NCI-H1694 treated with DMSO at 0.1 percent for 48 hours (cell line): ENCODE data around the gene CTDSPL.
"Not testable (repeated sequence)": the region's sequence is repeated elsewhere in the genome, so short reads cannot be mapped to it uniquely, and the experiment has no call there.

Experiments
- DNase-seq: peaks from one replicate; lab custom pipeline; 2025; lab: John Stamatoyannopoulos, UW

CTDSPL gene

GRCh38 chr3:38019658-38020341 lies 158.1 kb downstream of the CTDSPL start:
- no peak for DNase-seq

- DNase-seq, result no peak
Observed at GRCh38 chr3:38020342-38020726, 158.7 kb downstream of the CTDSPL start.

- no peak for DNase-seq
Observed at GRCh38 chr3:38021196-38021595, 159.5 kb downstream of the CTDSPL start.

- no peak for DNase-seq
Observed at GRCh38 chr3:38022301-38022700, 160.6 kb downstream of the CTDSPL start.

GRCh38 chr3:38022896-38023709 lies 161.4 kb downstream of the CTDSPL start:
- DNase-seq, result no peak

GRCh38 chr3:38026856-38027255 lies 165.2 kb downstream of the CTDSPL start:
- DNase-seq, result no peak

GRCh38 chr3:38027466-38028465 lies 166.1 kb downstream of the CTDSPL start:
- no peak for DNase-seq

GRCh38 chr3:38028621-38029361 lies 167.1 kb downstream of the CTDSPL start:
- no peak for DNase-seq

- no peak for DNase-seq
Observed at GRCh38 chr3:38029400-38030125, 167.9 kb downstream of the CTDSPL start, which contains the start of gene PLCD1. TSS of gene PLCD1 (minus strand) at chr3:38029642. CDS start at chr3:38029539, 103 bp downstream.

- DNase-seq, result no peak
Observed at GRCh38 chr3:38030126-38031021, 168.7 kb downstream of the CTDSPL start.

- no peak for DNase-seq
Observed at GRCh38 chr3:38031022-38031994, 169.6 kb downstream of the CTDSPL start.

GRCh38 chr3:38032328-38032865 lies 170.7 kb downstream of the CTDSPL start:
- no peak for DNase-seq

GRCh38 chr3:38033586-38033985 lies 171.9 kb downstream of the CTDSPL start:
- DNase-seq, result not testable (repeated sequence)
